Progenitor cell of endocrine pancreas (in vitro differentiated cells): ENCODE data around the gene CDKN1B. TPM values are rescaled to one million over a fixed set of nuclear protein-coding genes. Genes with fewer than 3 reads are reported as not detected.
A peak's percentile ranks its signal among the peaks of the same experiment; 100 is the strongest.

Experiments used
- DNase-seq: peaks from one replicate; pipeline ENCODE4 v3.0.0; 2021; ENCODE audit warnings: low spot score; ENCODE audit not compliant: unreplicated experiment
- H3K27ac Mint-ChIP-seq: 2 replicates; pipeline ENCODE4 v1.8.0; 2021; ENCODE audit warnings: mild to moderate bottlenecking, moderate library complexity, mixed read lengths
- H3K27me3 Mint-ChIP-seq: 2 replicates; pipeline ENCODE4 v1.8.0; 2021; ENCODE audit warnings: mixed read lengths
- H3K36me3 Mint-ChIP-seq: 2 replicates; pipeline ENCODE4 v1.8.0; 2022; ENCODE audit warnings: mixed read lengths; ENCODE audit not compliant: insufficient read depth
- H3K4me1 Mint-ChIP-seq: 2 replicates; pipeline ENCODE4 v1.8.0; 2021; ENCODE audit warnings: low read depth, mixed read lengths
- H3K4me3 Mint-ChIP-seq: 2 replicates; pipeline ENCODE4 v1.8.0; 2021; ENCODE audit warnings: low read depth, mild to moderate bottlenecking, moderate library complexity, mixed read lengths
- H3K9me3 Mint-ChIP-seq: 2 replicates; pipeline ENCODE4 v1.8.0; 2021; ENCODE audit warnings: low read depth, mixed read lengths
- CTCF ChIP-seq: fragments of 200-600 bp; sonication (generic); IDR thresholded peaks from one replicate; pipeline ENCODE4 v1.5.0; 2021; ENCODE audit warnings: antibody characterized with exemption, mild to moderate bottlenecking; ENCODE audit not compliant: unreplicated experiment
- total RNA-seq: library from RNA; stranded (reverse); gene quantifications from 2 replicates; pipeline ENCODE4 v1.2.1, GENCODE V29; 2021

Gene CDKN1B
- total RNA-seq, 1 donor from 2014 or later = 40.8 TPM

DNA sequence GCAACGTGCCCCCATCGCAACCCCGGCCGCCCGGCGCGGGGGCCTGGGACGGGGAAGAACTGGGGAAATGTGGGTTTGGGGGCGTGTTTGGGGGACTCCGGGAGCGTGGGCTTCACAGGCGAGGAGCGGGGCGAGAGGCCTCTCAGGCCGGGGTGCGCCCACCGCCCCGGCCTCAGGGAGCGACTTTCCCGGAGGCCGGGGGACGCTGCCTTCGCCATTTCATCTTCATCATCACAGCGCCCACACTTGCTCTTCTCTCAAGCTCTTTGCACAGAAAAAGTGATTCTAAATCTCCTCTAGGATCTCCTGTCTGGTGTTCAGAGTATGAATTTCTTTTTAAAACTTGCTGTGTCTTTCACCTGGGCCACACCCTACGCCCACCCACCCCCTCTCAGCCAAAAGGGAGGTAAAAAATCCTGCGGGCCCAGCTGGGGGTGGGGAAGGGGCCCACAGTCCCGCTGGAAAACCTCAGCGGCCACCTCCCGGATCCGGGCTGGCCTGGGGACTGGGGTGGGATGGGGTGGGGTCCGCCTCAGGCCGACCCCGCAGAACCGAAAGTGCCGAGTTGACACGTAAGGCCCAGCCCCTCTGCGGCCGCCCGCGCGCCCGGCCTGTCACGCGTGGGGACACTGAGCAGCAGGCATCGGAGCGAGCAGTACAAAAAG is 7.4 kb downstream of the CDKN1B start:
- peaks cover 16% of the 10 kb centered on the region for H3K36me3 Mint-ChIP-seq
- no peak for TF ChIP-seq CTCF
- H3K9me3 Mint-ChIP-seq = no peaks in the 10 kb centered on the region
- DNase-seq = no peak
- H3K27me3 Mint-ChIP-seq = peaks cover 17% of the 10 kb centered on the region
- peak overlapping the region; percentile 90 for H3K4me3 Mint-ChIP-seq
- peaks cover 14% of the 10 kb centered on the region for H3K4me1 Mint-ChIP-seq
- peak overlapping the region; percentile 98 for H3K27ac Mint-ChIP-seq

GRCh38 chr12:12725086-12725955 is 8.2 kb downstream of the CDKN1B start:
- peaks cover 17% of the 10 kb centered on the region for H3K27me3 Mint-ChIP-seq
- peak overlapping the region; percentile 98 for H3K27ac Mint-ChIP-seq

GRCh38 chr12:12725956-12726554 is 8.9 kb downstream of the CDKN1B start:
- Mint-ChIP-seq H3K36me3 (peaks cover 9% of the 10 kb centered on the region), H3K27ac (peak overlapping the region; percentile 98), H3K9me3 (no peaks in the 10 kb centered on the region), H3K4me1 (peaks cover 11% of the 10 kb centered on the region), H3K4me3 (peak overlapping the region; percentile 90), H3K27me3 (peaks cover 15% of the 10 kb centered on the region)
- DNase-seq = no peak
- no peak for TF ChIP-seq CTCF

More at GRCh38 chr12:12725086-12725955, 8.2 kb downstream of the CDKN1B start:
- Mint-ChIP-seq H3K4me3 (peak overlapping the region; percentile 90), H3K4me1 (peaks cover 14% of the 10 kb centered on the region), H3K9me3 (no peaks in the 10 kb centered on the region), H3K36me3 (peaks cover 15% of the 10 kb centered on the region)
- peak; percentile 82 for DNase-seq
- TF ChIP-seq CTCF = peak; percentile 26

DNA sequence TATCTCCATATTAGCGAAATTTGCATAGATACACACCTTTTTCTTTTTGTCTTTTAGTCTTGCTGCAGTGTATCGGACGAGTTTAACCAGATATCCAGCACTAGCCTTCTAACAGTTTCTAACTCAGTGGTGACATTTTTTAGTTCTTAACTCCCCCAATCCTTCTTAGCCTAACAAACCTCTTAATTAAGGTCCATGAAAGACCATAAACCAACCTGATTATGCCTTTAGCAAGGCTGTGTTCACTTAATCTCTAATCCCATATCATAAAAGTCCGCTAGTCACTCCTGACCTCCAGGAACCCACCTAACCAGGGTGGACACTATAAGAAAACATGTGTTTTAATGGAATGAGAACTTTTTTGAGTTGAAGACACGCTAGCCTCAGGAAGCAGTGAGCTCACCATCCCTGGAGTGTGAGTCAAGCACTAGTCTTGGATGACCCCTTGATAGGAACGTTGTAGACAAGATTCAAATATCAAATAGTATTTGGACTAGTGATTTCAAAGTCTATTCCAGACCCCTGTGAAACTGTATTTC is 9.5 kb downstream of the CDKN1B start:
- Mint-ChIP-seq H3K27me3 (peaks cover 14% of the 10 kb centered on the region), H3K9me3 (no peaks in the 10 kb centered on the region), H3K4me3 (peak overlapping the region; percentile 90), H3K27ac (peak overlapping the region; percentile 68), H3K4me1 (peaks cover 11% of the 10 kb centered on the region), H3K36me3 (peaks cover 4% of the 10 kb centered on the region)
- DNase-seq = no peak
- no peak for TF ChIP-seq CTCF

DNA sequence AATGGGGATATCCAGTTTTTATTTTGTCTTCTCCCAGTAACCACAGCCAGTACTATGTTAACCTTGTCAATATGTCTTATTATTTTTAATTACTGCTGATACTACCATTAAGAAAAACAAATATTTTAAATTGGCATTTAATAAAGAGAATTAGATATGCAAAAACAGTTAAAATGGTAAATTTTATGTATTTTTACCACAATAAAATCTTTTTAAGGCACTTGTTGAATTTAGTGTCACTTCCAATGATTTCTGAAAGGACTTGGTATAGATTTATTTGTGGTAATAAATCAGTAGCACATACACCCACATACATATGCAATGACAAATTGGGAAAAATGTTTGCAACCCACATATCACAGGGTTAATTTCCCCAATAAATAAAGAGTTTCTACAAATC is 14.0 kb downstream of the CDKN1B start:
- Mint-ChIP-seq H3K4me1 (peaks cover 15% of the 10 kb centered on the region), H3K36me3 (peaks cover 5% of the 10 kb centered on the region), H3K27me3 (peaks cover 2% of the 10 kb centered on the region), H3K9me3 (no peaks in the 10 kb centered on the region), H3K4me3 (no peak overlapping the region), H3K27ac (no peak overlapping the region)
- no peak for TF ChIP-seq CTCF
- no peak for DNase-seq
